Pancreas (tissue), 10 donors: ENCODE measurements around the gene NSUN5. TPM values are rescaled to one million over a fixed set of nuclear protein-coding genes. Genes with fewer than 3 reads are reported as not detected.
"Not testable (repeated sequence)": the region's sequence is repeated elsewhere in the genome, so short reads cannot be mapped to it uniquely, and the experiment has no call there.

Source experiments
- ATAC-seq, 4 donors: fragments of 200-7000 bp; cut with Tn5 transposase; one replicate each; pipeline versions ENCODE4 v1.8.0 to v1.9.1; 2020; ENCODE audit warnings: mild to moderate bottlenecking in 4 of 4, moderate library complexity in 4 of 4
- DNase-seq, 6 donors: peaks; one replicate each; pipeline ENCODE4 v3.0.0-alpha.2; 2020
- FAIRE-seq: peaks from 2 replicates; lab custom pipeline; 2012; peaks lifted over from hg19 to GRCh38; lab: Jason Lieb, UNC
- H3K27ac ChIP-seq, 4 donors: fragments of 200-600 bp; sonication (generic); 1 replicate in 3 of 4; 2 replicates in 1 of 4; pipeline versions ENCODE4 v1.5.0 to v1.8.0; 2020
- H3K27me3 ChIP-seq, 4 donors: fragments of 200-600 bp; one replicate each; pipeline ENCODE4 v1.8.0; 2021
- H3K36me3 ChIP-seq, 3 donors: fragments of 200-600 bp; sonication (generic) in 1 of 3; one replicate each; pipeline versions ENCODE4 v1.5.0 to v1.8.0; 2020 to 2021
- H3K4me1 ChIP-seq, 3 donors: fragments of 200-600 bp; one replicate each; pipeline ENCODE4 v1.8.0; 2021
- H3K4me3 ChIP-seq, 4 donors: fragments of 200-600 bp; sonication (generic) in 2 of 4; one replicate each; pipeline versions ENCODE4 v1.5.0 to v1.8.0; 2020 to 2021
- H3K9me3 ChIP-seq, 4 donors: fragments of 200-600 bp; one replicate each; pipeline ENCODE4 v1.8.0; 2021
- WGBS, 2 donors: extraction: QIAGEN DNeasy Blood & Tissue Kit; methylation state at CpG; one replicate each; pipeline ENCODE4 v1.1.7; 2013; 5-methylcytosine and 5-hydroxymethylcytosine counted together
- intact Hi-C, 3 donors: fragments of 100-400 bp; cut with DNase I; formaldehyde crosslinking; loops; one replicate each; pipeline versions ENCODE4 v1.11.1 to v1.14.2; 2022
- polyA plus RNA-seq, 2 donors: library from polyadenylated mRNA; stranded (reverse); fragments of 200-250 nt; gene quantifications; one replicate each; pipeline ENCODE4 v1.2.3, GENCODE V29; 2013
- total RNA-seq, 6 donors: library from RNA; stranded (reverse); fragmentation: NEBNext Ultra II Directional in 4 of 6; extraction: Animal tissue kit (Norgen Biotek cat#: 25700) in 4 of 6; gene quantifications; one replicate each; pipeline versions ENCODE4 v1.2.1 to v1.2.4, GENCODE V29; 2021 to 2023
- TF ChIP-seq, protein P1 (sequence below), 4 donors: fragments of 200-600 bp; sonication (generic) in 3 of 4; IDR thresholded peaks; one replicate each; pipeline versions ENCODE4 v1.5.0 to v1.8.0; 2021; ENCODE audit warnings: antibody characterized with exemption in 4 of 4
- donor health status: healthy with polysubstance abuse.
- donor health status: DM: no; HTN: no; CAD: no; lungs with moderate emphysema.
- donor health status: DM: no; HTN: no; CAD: no.
- donor health status: control.
- donor health status: control.
- donor health status: Bipolar disorder and iron deficiency.
- donor health status: DM: yes; HTN: yes; CAD: no.
- donor health status: DM: no; HTN: no; CAD: no.
- donor health status: DM: no; HTN: no; CAD: no.
- donor health status: DM: yes; HTN: yes; CAD: no.

The NSUN5 gene
- total and polyA plus RNA-seq, 8 donors, result 11.4 to 35.3 (median 17.9) TPM

DNA sequence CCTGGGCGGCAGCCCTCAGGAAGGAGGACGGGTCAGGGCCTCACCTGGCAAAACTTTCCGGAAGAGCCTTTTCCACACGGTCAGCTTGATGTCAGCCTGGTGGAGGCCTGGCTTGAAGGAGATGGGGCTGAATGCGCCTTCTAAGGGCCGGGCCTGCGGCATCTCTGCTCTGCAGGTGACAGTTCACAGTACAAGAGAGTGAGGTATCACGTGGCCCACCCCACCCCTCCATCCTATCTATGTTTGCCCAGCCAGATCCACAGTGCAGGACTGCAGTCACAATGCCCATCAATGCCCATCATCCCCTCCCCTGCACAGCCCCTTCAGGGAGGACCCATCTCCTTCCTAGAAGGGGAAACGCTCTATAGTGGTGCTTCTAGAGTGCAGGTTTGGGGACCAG is 7.9 kb upstream of the NSUN5 start:
- Histone ChIP-seq H3K27ac (no peak overlapping the region), H3K36me3 (no peaks in the 10 kb centered on the region), H3K27me3 (no peaks in the 10 kb centered on the region), H3K4me1 (peaks cover 0 to 2% (median 0%) of the 10 kb centered on the region in 3 donors), H3K9me3 (no peaks in the 10 kb centered on the region), H3K4me3 (no peak overlapping the region)
- TF ChIP-seq, protein P1, sequence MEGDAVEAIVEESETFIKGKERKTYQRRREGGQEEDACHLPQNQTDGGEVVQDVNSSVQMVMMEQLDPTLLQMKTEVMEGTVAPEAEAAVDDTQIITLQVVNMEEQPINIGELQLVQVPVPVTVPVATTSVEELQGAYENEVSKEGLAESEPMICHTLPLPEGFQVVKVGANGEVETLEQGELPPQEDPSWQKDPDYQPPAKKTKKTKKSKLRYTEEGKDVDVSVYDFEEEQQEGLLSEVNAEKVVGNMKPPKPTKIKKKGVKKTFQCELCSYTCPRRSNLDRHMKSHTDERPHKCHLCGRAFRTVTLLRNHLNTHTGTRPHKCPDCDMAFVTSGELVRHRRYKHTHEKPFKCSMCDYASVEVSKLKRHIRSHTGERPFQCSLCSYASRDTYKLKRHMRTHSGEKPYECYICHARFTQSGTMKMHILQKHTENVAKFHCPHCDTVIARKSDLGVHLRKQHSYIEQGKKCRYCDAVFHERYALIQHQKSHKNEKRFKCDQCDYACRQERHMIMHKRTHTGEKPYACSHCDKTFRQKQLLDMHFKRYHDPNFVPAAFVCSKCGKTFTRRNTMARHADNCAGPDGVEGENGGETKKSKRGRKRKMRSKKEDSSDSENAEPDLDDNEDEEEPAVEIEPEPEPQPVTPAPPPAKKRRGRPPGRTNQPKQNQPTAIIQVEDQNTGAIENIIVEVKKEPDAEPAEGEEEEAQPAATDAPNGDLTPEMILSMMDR (IDR thresholded peaks at IDR 0.05), result no peak
- no peak for ATAC-seq
- no peak for FAIRE-seq
- intact Hi-C loops, result no loop called here
- 84% methylated on average over 9 of the region's 9 CpGs for WGBS, 2 donors
- DNase-seq, result no peak

DNA sequence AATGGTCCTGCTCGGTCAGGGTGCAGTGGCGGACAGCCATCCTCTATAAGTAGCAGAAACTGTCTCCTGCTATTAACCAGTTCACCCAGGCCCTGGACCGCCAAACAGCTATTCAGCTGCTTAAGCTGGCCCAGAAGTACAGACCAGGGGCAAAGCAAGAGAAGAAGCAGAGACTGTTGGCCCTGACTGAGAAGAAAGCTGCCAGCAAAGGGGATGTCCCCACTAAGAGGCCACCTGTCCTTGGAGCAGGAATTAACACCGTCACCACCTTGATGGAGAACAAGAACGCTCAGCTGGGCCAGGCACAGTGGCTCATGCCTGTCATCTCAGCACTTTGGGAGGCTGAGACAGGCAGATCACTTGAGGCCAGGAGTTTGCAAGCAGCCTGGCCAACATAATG is 5.6 kb upstream of the NSUN5 start:
- Histone ChIP-seq H3K36me3 (no peaks in the 10 kb centered on the region), H3K9me3 (no peaks in the 10 kb centered on the region), H3K4me1 (no peaks in the 10 kb centered on the region), H3K27ac (no peak overlapping the region), H3K4me3 (no peak overlapping the region), H3K27me3 (no peaks in the 10 kb centered on the region)
- DNase-seq (no peak), ATAC-seq (no peak), FAIRE-seq (no peak)
- WGBS, 2 donors, result 89 to 98% methylated on average over 5 of the region's 5 CpGs
- intact Hi-C loops, result no loop called here
- TF ChIP-seq, protein P1 (IDR thresholded peaks at IDR 0.05), result no peak

DNA sequence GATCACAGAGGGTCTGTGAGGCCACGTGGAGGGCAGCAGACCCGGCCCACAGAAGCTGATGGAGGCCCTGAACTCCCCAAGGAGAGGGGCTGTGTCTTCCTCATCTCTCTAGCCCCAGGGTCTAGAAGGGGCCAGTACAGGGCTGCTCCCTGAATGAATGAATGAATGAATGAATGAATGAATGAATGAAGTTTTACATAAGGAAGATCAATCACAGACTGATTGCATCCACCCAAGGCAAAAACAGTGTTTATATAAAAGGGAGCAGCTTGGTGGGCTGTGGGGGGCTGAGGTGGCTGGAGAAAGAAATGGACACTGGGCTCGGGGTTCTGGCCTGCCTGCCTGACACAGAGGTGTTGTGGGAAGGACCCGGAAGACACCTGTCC is 4.9 kb upstream of the NSUN5 start:
- DNase-seq (no peak), FAIRE-seq (no peak), ATAC-seq (no peak)
- Histone ChIP-seq H3K4me1 (peaks cover 0 to 5% (median 0%) of the 10 kb centered on the region in 3 donors), H3K4me3 (no peak overlapping the region), H3K27me3 (no peaks in the 10 kb centered on the region), H3K27ac (no peak overlapping the region), H3K9me3 (no peaks in the 10 kb centered on the region), H3K36me3 (no peaks in the 10 kb centered on the region)
- TF ChIP-seq, protein P1 (IDR thresholded peaks at IDR 0.05), result no peak
- WGBS, 2 donors, result 63 to 78% methylated on average over 4 of the region's 4 CpGs
- intact Hi-C loops, result no loop called here

DNA sequence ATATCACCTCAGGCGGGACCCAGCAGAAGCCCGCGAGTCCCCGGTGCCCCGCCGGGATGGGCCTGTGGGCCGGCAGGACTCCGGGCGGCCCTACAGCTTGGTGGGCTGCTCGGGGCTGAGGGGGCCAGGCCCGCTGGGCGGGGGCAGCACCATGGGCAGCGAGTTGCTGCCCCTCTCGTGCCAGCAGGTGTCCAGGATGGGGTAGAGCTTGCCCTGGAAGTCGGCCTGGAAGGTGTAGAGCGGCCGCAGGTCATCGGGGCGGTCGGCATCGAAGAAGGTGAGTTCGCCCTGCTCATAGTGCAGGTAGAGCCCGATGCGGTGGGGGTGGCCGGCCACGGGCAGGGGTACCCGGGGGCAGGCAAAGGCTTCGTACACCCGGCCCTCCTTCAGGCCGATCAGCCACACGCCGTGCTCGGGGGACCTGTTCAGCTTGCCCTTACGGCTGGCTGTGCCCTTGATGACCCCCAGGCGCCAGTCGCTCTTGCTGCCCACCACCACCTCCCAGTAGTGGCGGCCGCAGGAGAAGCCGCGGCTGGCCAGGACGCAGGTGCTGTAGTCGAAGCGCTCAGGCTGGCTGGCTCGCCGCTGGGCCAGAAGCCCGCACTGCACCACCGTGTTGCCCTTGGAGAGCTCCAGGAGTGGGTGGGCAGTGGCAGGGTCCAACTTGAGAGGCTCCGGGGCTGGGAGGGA is 4.3 kb upstream of the NSUN5 start:
- FAIRE-seq, result no peak
- H3K27me3 ChIP-seq, result no peaks in the 10 kb centered on the region
- intact Hi-C loops, result no loop called here
- WGBS, 2 donors, result 93 to 94% methylated on average over 48 of the region's 48 CpGs
- no peaks in the 10 kb centered on the region for H3K9me3 ChIP-seq
- no peak overlapping the region for H3K27ac ChIP-seq
- peaks cover 0 to 5% (median 0%) of the 10 kb centered on the region in 3 donors for H3K4me1 ChIP-seq
- H3K36me3 ChIP-seq, result no peaks in the 10 kb centered on the region
- no peak for ATAC-seq
- no peak overlapping the region for H3K4me3 ChIP-seq
- TF ChIP-seq, protein P1 (IDR thresholded peaks at IDR 0.05), result no peak
- peak in 1 of 6 donors; percentile 76 for DNase-seq

DNA sequence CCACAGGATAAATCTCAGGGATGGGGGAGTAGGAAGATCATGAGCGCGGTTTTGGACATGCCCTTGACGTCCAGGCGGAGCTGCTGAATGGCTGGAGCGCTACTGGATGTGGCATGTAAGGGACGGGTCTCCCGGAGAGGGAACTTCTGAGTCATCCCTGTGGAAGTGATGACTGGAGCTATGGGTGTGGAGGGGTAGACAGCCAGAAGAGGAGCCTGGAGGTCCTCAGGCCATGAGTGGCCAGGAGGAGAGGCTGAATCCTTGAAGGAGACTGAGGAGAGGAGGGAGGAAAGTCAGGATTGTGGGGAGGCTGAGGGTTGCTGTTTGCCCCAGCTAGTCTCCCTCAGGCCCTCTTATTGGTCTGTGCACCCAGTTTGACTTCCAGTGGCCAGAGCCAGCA is 2.8 kb upstream of the NSUN5 start:
- H3K4me1 ChIP-seq, FAIRE-seq, intact Hi-C loops, DNase-seq, H3K27me3 ChIP-seq, H3K36me3 ChIP-seq, H3K27ac ChIP-seq, ATAC-seq, H3K9me3 ChIP-seq, H3K4me3 ChIP-seq: not testable (repeated sequence)
- WGBS, 2 donors, result 89 to 91% methylated on average over 5 to 7 of the region's 7 CpGs
